ENCODE results near the gene ALKBH3.

The ALKBH3 gene

GRCh38 chr11:43837879-43838278 is 42.8 kb upstream of the ALKBH3 start:
- Mint-ChIP-seq H3K9me3 (no peaks in the 10 kb centered on the region), H3K27me3 (ENCODE audit: low read depth, poor library complexity) (no peaks in the 10 kb centered on the region), H3K36me3 (ENCODE audit: low read depth) (peaks cover 39% of the 10 kb centered on the region), H3K27ac (no peak overlapping the region), H3K4me1 (no peaks in the 10 kb centered on the region), H3K4me3 (no peak overlapping the region)
- TF ChIP-seq CTCF (IDR thresholded peaks at IDR 0.05) = no peak
- no peak for DNase-seq

- no peak overlapping the region for H3K27ac Mint-ChIP-seq
- no peaks in the 10 kb centered on the region for H3K4me1 Mint-ChIP-seq
- no peaks in the 10 kb centered on the region for H3K9me3 Mint-ChIP-seq
- H3K27me3 Mint-ChIP-seq (ENCODE audit: low read depth, poor library complexity) = no peaks in the 10 kb centered on the region
- H3K4me3 Mint-ChIP-seq = no peak overlapping the region
- H3K36me3 Mint-ChIP-seq (ENCODE audit: low read depth) = peaks cover 45% of the 10 kb centered on the region
- DNase-seq = no peak
- TF ChIP-seq CTCF (IDR thresholded peaks at IDR 0.05) = no peak
These were observed 38.6 kb upstream of the ALKBH3 start for GRCh38 chr11:43842021-43842420.

- Mint-ChIP-seq H3K27me3 (ENCODE audit: low read depth, poor library complexity) (no peaks in the 10 kb centered on the region), H3K36me3 (ENCODE audit: low read depth) (peaks cover 33% of the 10 kb centered on the region), H3K27ac (no peak overlapping the region), H3K4me1 (no peaks in the 10 kb centered on the region), H3K4me3 (no peak overlapping the region), H3K9me3 (no peaks in the 10 kb centered on the region)
- no peak for DNase-seq
- no peak for TF ChIP-seq CTCF (IDR thresholded peaks at IDR 0.05)
These were observed 34.8 kb upstream of the ALKBH3 start for GRCh38 chr11:43845816-43846215.

- H3K36me3 Mint-ChIP-seq (ENCODE audit: low read depth) = peaks cover 27% of the 10 kb centered on the region
- no peaks in the 10 kb centered on the region for H3K4me1 Mint-ChIP-seq
- no peaks in the 10 kb centered on the region for H3K9me3 Mint-ChIP-seq
- H3K4me3 Mint-ChIP-seq = no peak overlapping the region
- no peak overlapping the region for H3K27ac Mint-ChIP-seq
- DNase-seq = peak; percentile 71
- peak; percentile 71 for TF ChIP-seq CTCF (IDR thresholded peaks at IDR 0.05)
- H3K27me3 Mint-ChIP-seq (ENCODE audit: low read depth, poor library complexity) = no peaks in the 10 kb centered on the region
These were observed 28.5 kb upstream of the ALKBH3 start for GRCh38 chr11:43852057-43852636.

- peaks cover 25% of the 10 kb centered on the region for H3K36me3 Mint-ChIP-seq (ENCODE audit: low read depth)
- peak overlapping the region; percentile 62 for H3K27ac Mint-ChIP-seq
- no peaks in the 10 kb centered on the region for H3K27me3 Mint-ChIP-seq (ENCODE audit: low read depth, poor library complexity)
- no peak for DNase-seq
- H3K4me1 Mint-ChIP-seq = no peaks in the 10 kb centered on the region
- no peaks in the 10 kb centered on the region for H3K9me3 Mint-ChIP-seq
- H3K4me3 Mint-ChIP-seq = no peak overlapping the region
- no peak for TF ChIP-seq CTCF (IDR thresholded peaks at IDR 0.05)
These were observed 26.9 kb upstream of the ALKBH3 start for GRCh38 chr11:43853781-43854180.

- no peak for DNase-seq
- TF ChIP-seq CTCF (IDR thresholded peaks at IDR 0.05) = no peak
- H3K36me3 Mint-ChIP-seq (ENCODE audit: low read depth) = peaks cover 34% of the 10 kb centered on the region
- H3K4me3 Mint-ChIP-seq = no peak overlapping the region
- no peaks in the 10 kb centered on the region for H3K4me1 Mint-ChIP-seq
- peaks cover 14% of the 10 kb centered on the region for H3K9me3 Mint-ChIP-seq
- no peak overlapping the region for H3K27ac Mint-ChIP-seq
- no peaks in the 10 kb centered on the region for H3K27me3 Mint-ChIP-seq (ENCODE audit: low read depth, poor library complexity)
These were observed 23.6 kb upstream of the ALKBH3 start for GRCh38 chr11:43856993-43857392.
